ENCODE data around the gene MESP1. TPM values are rescaled to one million over a fixed set of nuclear protein-coding genes. Genes with fewer than 3 reads are reported as not detected.
A peak's percentile ranks its signal among the peaks of the same experiment; 100 is the strongest.
"Not testable (repeated sequence)": the region's sequence is repeated elsewhere in the genome, so short reads cannot be mapped to it uniquely, and the experiment has no call there.

Gene MESP1
- not detected in 2 replicates for total RNA-seq (2014; rRNA removed; shearing (Covaris generic))

GRCh38 chr15:89750560-89751542 is at the start of gene MESP1:
TSS of gene MESP1 (minus strand) at chr15:89751249. CDS start at chr15:89751231, 18 bp downstream.
- in situ Hi-C loops (cut with HindIII; ENCODE audit: low sequenced_read_pairs) = loop anchor here (25.0 kb wide), 1 partner anchor 111 kb away; no protein-coding TSS in a partner anchor

GRCh38 chr15:89799918-89800498 is 49.0 kb upstream of the MESP1 start:
- no peak for DNase-seq (ENCODE audit: low spot score)
- in situ Hi-C loops (cut with HindIII; ENCODE audit: low sequenced_read_pairs) = no loop called here

More at GRCh38 chr15:89750560-89751542, at the start of gene MESP1:
- peak; percentile 88 for DNase-seq (ENCODE audit: low spot score)

- in situ Hi-C loops (cut with HindIII; ENCODE audit: low sequenced_read_pairs) = no loop called here
- DNase-seq (ENCODE audit: low spot score) = no peak
Observed at GRCh38 chr15:89799011-89799911, 48.2 kb upstream of the MESP1 start.

- in situ Hi-C loops (cut with HindIII; ENCODE audit: low sequenced_read_pairs) = no loop called here
- no peak for DNase-seq (ENCODE audit: low spot score)
Observed at GRCh38 chr15:89797678-89798201, 46.7 kb upstream of the MESP1 start.

- DNase-seq (ENCODE audit: low spot score) = no peak
- in situ Hi-C loops (cut with HindIII; ENCODE audit: low sequenced_read_pairs) = no loop called here
Observed at GRCh38 chr15:89795996-89796395, 44.9 kb upstream of the MESP1 start.

- no peak for DNase-seq (ENCODE audit: low spot score)
- in situ Hi-C loops (cut with HindIII; ENCODE audit: low sequenced_read_pairs) = no loop called here
Observed at GRCh38 chr15:89794627-89795241, 43.7 kb upstream of the MESP1 start.

- no peak for DNase-seq (ENCODE audit: low spot score)
- in situ Hi-C loops (cut with HindIII; ENCODE audit: low sequenced_read_pairs) = no loop called here
Observed at GRCh38 chr15:89792106-89792805, 41.2 kb upstream of the MESP1 start.

- in situ Hi-C loops (cut with HindIII; ENCODE audit: low sequenced_read_pairs) = no loop called here
- no peak for DNase-seq (ENCODE audit: low spot score)
Observed at GRCh38 chr15:89790661-89791060, 39.6 kb upstream of the MESP1 start.

GRCh38 chr15:89790206-89790605 is 39.2 kb upstream of the MESP1 start:
- DNase-seq (ENCODE audit: low spot score) = no peak
- in situ Hi-C loops (cut with HindIII; ENCODE audit: low sequenced_read_pairs) = no loop called here

- in situ Hi-C loops (cut with HindIII; ENCODE audit: low sequenced_read_pairs); DNase-seq (ENCODE audit: low spot score): not testable (repeated sequence)
Observed at GRCh38 chr15:89788585-89788984, 37.5 kb upstream of the MESP1 start.

GRCh38 chr15:89787944-89788343 is 36.9 kb upstream of the MESP1 start:
- in situ Hi-C loops (cut with HindIII; ENCODE audit: low sequenced_read_pairs) = no loop called here
- DNase-seq (ENCODE audit: low spot score) = no peak

GRCh38 chr15:89785774-89786140 is 34.7 kb upstream of the MESP1 start:
- no peak for DNase-seq (ENCODE audit: low spot score)
- in situ Hi-C loops (cut with HindIII; ENCODE audit: low sequenced_read_pairs) = no loop called here

GRCh38 chr15:89785064-89785773 is 34.2 kb upstream of the MESP1 start:
- in situ Hi-C loops (cut with HindIII; ENCODE audit: low sequenced_read_pairs) = no loop called here
- no peak for DNase-seq (ENCODE audit: low spot score)

GRCh38 chr15:89784686-89784960 is 33.6 kb upstream of the MESP1 start:
- no peak for DNase-seq (ENCODE audit: low spot score)
- in situ Hi-C loops (cut with HindIII; ENCODE audit: low sequenced_read_pairs) = no loop called here

GRCh38 chr15:89783861-89784685 is 33.0 kb upstream of the MESP1 start:
- in situ Hi-C loops (cut with HindIII; ENCODE audit: low sequenced_read_pairs) = no loop called here

GRCh38 chr15:89783111-89783860 is 32.2 kb upstream of the MESP1 start:
- DNase-seq (ENCODE audit: low spot score) = no peak
- in situ Hi-C loops (cut with HindIII; ENCODE audit: low sequenced_read_pairs) = no loop called here

More at GRCh38 chr15:89783861-89784685, 33.0 kb upstream of the MESP1 start:
- no peak for DNase-seq (ENCODE audit: low spot score)

All from G401 (cell line).